Mucosa of descending colon (tissue), 3 donors: ENCODE data around the gene MYO1H. TPM values are rescaled to one million over a fixed set of nuclear protein-coding genes. Genes with fewer than 3 reads are reported as not detected.
A peak's percentile ranks its signal among the peaks of the same experiment; 100 is the strongest.
"Not testable (repeated sequence)": the region's sequence is repeated elsewhere in the genome, so short reads cannot be mapped to it uniquely, and the experiment has no call there.

Source experiments
- ATAC-seq: fragments of 200-7000 bp; cut with Tn5 transposase; one replicate; pipeline ENCODE4 v1.9.1; 2020; ENCODE audit warnings: mild to moderate bottlenecking, moderate library complexity
- DNase-seq, 3 donors: peaks; one replicate each; pipeline ENCODE4 v3.0.0-alpha.2; 2020
- H3K36me3 ChIP-seq: fragments of 200-600 bp; one replicate; pipeline ENCODE4 v1.8.0; 2021; ENCODE audit warnings: low read depth, mild to moderate bottlenecking
- H3K4me1 ChIP-seq: fragments of 200-600 bp; one replicate; pipeline ENCODE4 v1.8.0; 2021; ENCODE audit warnings: low read depth, mild to moderate bottlenecking
- H3K4me3 ChIP-seq: fragments of 200-600 bp; one replicate; pipeline ENCODE4 v1.8.0; 2021; ENCODE audit warnings: mild to moderate bottlenecking
- H3K9me3 ChIP-seq: fragments of 200-600 bp; one replicate; pipeline ENCODE4 v1.8.0; 2021; ENCODE audit warnings: mild to moderate bottlenecking
- intact Hi-C, 2 donors: fragments of 100-400 bp; cut with DNase I in 1 of 2; cut with micrococcal nuclease in 1 of 2; formaldehyde crosslinking; loops; one replicate each; pipeline versions ENCODE4 v1.11.0 to v1.11.1; 2022; cut with DNase I, micrococcal nuclease
- total RNA-seq, 3 donors: library from RNA; stranded (reverse); fragmentation: NEBNext Ultra II Directional in 2 of 3; extraction: Animal tissue kit (Norgen Biotek cat#: 25700) in 2 of 3; gene quantifications; one replicate each; pipeline versions ENCODE4 v1.2.1 to v1.2.4, GENCODE V29; 2021 to 2023
- TF ChIP-seq, protein P1 (sequence below): fragments of 200-600 bp; IDR thresholded peaks from one replicate; pipeline ENCODE4 v1.8.0; 2022; ENCODE audit warnings: antibody characterized with exemption, mild to moderate bottlenecking
- donor health status: DM: no; HTN: no; CAD: no; lungs with moderate emphysema.
- donor health status: DM: no; HTN: no; CAD: no.
- donor health status: DM: no; HTN: yes; CAD: no.

MYO1H gene
- total RNA-seq, 3 donors from 2014 or later: 0.41 TPM; not detected in 2

DNA sequence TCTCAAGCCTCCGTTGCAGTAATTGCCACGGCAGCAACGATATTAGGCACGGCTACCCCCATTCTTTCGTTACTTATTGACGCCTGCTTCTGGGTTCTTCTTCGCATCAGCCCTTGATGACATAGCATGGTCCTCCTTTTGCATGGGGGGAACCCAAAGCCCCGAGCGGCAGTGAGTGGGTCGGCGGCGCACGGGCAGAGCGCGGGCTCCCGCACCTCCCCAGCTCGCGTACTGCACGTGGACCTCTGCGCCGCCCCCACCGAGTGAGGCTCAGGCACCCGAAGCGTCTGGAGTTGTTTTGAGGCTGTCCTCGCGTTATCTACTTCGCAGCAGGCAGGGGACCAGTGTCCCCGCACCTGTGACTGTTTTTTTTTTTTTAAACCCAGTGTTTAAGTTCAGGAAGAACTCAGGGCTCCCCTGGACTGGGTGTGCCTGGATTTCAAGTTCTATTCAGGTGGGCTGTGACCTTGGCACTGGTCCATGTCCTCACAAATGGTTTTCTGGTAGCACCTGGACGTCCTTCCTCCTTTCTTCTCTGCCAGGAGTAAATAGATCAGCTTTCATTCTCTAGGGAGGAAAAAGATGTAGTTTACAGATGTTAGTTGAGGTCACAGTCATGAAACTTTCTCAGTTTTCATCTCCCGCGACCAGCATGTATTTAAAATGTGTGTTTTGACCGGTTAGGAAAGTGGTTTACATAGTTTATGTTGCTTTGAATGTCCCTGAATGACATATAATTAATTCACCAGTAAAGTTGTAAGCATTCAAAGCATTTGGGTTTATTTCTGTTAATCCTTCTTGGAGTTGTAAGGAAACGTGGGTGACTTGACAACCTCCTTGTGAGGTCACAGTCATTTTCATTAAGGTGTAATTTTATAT lies 37.2 kb upstream of the MYO1H start:
- Histone ChIP-seq H3K9me3 (no peaks in the 10 kb centered on the region), H3K4me1 (peaks cover 16% of the 10 kb centered on the region), H3K36me3 (no peaks in the 10 kb centered on the region), H3K4me3 (no peak overlapping the region)
- intact Hi-C loops: no loop called here
- TF ChIP-seq, protein P1, sequence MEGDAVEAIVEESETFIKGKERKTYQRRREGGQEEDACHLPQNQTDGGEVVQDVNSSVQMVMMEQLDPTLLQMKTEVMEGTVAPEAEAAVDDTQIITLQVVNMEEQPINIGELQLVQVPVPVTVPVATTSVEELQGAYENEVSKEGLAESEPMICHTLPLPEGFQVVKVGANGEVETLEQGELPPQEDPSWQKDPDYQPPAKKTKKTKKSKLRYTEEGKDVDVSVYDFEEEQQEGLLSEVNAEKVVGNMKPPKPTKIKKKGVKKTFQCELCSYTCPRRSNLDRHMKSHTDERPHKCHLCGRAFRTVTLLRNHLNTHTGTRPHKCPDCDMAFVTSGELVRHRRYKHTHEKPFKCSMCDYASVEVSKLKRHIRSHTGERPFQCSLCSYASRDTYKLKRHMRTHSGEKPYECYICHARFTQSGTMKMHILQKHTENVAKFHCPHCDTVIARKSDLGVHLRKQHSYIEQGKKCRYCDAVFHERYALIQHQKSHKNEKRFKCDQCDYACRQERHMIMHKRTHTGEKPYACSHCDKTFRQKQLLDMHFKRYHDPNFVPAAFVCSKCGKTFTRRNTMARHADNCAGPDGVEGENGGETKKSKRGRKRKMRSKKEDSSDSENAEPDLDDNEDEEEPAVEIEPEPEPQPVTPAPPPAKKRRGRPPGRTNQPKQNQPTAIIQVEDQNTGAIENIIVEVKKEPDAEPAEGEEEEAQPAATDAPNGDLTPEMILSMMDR: no peak
- ATAC-seq (peak; percentile 36), DNase-seq (no peak)

DNA sequence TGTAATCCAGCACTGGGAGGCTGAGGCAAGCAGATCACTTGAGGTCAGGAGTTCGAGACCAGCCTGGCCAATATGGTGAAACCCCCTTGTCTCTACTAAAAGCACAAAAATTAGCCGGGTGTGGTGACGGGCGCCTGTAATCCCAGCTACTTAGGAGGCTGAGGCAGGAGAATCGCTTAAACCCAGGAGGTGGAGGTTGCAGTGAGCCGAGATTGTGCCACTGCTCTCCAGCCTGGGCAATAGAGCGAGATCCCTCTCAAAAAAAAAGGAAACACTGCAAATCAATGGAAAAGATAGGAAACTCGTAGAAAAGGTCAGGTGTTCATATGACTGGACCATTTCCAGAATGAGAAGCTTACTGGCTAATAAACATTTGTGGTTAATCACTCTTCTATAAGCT lies 26.4 kb upstream of the MYO1H start:
- ATAC-seq, H3K4me3 ChIP-seq, H3K36me3 ChIP-seq, intact Hi-C loops, DNase-seq, H3K9me3 ChIP-seq, H3K4me1 ChIP-seq: not testable (repeated sequence)

DNA sequence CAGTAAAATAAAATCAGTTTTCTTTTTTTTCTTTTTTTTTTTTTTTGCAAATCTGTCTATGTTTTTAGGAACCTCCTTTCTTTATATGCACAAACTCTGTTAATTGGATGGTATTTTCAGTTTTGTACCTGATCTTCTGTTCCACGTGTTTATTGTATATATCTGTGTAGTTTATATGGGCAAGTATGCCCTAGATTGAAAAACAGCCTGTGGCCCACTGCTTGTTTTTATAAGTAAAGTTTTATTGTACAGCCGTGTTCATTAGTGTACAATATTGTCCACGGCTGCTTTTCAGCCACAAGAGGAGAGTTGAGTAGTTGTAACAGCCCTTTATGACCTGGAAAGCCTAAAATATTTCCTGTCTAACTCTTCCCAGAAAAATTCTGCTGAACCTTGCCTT lies 18.7 kb upstream of the MYO1H start:
- H3K9me3 ChIP-seq: no peaks in the 10 kb centered on the region
- no peak overlapping the region for H3K4me3 ChIP-seq
- H3K4me1 ChIP-seq: no peaks in the 10 kb centered on the region
- TF ChIP-seq, protein P1: no peak
- DNase-seq (no peak), ATAC-seq (no peak)
- intact Hi-C loops: no loop called here
- H3K36me3 ChIP-seq: no peaks in the 10 kb centered on the region

DNA sequence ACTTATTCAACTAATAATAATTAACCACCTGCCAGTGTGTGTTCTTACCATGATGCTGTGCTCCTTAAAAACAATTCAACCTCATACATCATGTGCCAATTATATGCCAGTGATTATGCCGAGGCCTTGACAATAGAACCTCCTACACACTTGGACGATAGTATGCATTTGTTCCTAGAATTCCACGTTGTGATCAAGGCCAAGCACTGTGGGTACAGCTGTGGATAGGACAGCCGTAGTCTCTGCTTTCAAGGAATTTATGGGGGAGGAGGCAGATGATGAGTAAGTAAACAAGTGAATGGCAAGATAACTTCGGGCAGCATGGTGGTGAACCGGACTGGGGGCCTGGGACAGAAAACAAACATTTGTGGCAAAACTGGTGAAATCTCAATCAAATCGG lies 18.0 kb upstream of the MYO1H start:
- no peaks in the 10 kb centered on the region for H3K4me1 ChIP-seq
- no peak overlapping the region for H3K4me3 ChIP-seq
- TF ChIP-seq, protein P1: no peak
- no peaks in the 10 kb centered on the region for H3K36me3 ChIP-seq
- intact Hi-C loops: no loop called here
- DNase-seq (no peak), ATAC-seq (no peak)
- no peaks in the 10 kb centered on the region for H3K9me3 ChIP-seq

DNA sequence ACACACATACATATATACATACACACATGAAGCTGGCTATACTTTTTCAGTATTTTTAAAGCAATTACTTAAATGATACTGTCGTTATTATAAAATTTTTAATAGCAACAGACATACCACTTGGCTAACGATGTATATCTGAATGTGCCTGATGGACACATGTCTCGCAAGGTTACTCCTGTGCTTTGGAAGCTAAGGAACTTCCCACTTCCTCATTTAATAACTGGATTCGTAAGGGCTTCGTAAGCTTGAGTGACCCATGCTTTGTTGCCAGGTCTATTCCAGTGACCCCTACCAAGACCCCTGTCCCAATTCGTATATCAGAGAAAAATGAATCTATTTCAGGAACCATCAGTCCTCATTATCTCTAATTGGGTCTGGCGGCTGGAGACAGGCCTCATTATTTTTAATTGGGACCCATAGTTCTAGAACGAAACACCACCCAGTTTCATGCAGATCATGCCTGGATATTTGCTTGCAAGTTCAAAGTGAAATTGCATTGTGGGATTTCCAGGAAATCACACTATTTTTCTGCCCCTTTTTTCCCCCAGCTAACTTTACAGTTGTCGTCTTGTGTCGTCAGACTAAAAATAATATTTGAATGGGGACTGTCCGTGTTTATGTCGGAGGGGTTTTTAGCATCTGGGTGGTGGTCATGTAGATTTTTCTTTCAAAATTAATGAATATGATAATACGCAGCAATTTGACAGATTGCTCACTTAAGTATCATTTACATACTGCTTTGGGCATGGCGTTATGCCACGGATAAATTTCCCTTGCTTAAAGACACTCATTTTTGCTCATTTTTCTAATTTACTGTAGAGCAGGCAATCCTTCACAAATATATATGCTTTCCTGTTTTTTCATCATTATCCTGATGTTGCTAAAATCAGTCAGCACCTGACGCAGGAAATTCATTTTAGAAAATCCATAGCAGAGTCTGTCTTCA lies 17.1 kb upstream of the MYO1H start:
- Histone ChIP-seq H3K4me1 (no peaks in the 10 kb centered on the region), H3K4me3 (no peak overlapping the region), H3K9me3 (no peaks in the 10 kb centered on the region), H3K36me3 (no peaks in the 10 kb centered on the region)
- TF ChIP-seq, protein P1: no peak
- DNase-seq: no peak
- ATAC-seq: no peak
- intact Hi-C loops: no loop called here
